Measurements from ENCODE around the gene RFLNA.

GRCh38 chr12:124312601-124313000, 17.7 kb downstream of the RFLNA start:
- TF ChIP-seq POLR2A (IDR thresholded peaks at IDR 0.05) (no peak), CTCF (IDR thresholded peaks at IDR 0.05) (no peak)
